ENCODE results near the gene NFKBIE. TPM values are rescaled to one million over a fixed set of nuclear protein-coding genes. Genes with fewer than 3 reads are reported as not detected.

NFKBIE gene
- polyA plus RNA-seq, 1 donor from 2014 or later, result 16.8 TPM

- Histone ChIP-seq H3F3A (ENCODE audit: insufficient read depth, low read length, poor library complexity, severe bottlenecking) (no peaks in the 10 kb centered on the region), H3K9ac (ENCODE audit: low read length) (no peak overlapping the region), H2AFZ (ENCODE audit: low read depth, low read length) (no peak overlapping the region), H3K9me2 (ENCODE audit: insufficient read depth, low read length) (no peaks in the 10 kb centered on the region), H3K9me3 (ENCODE audit: low read length) (no peaks in the 10 kb centered on the region), H3K4me2 (ENCODE audit: low read length) (no peak overlapping the region), H3K79me2 (replicated peaks; ENCODE audit: insufficient read depth, low read length) (peaks cover 55% of the 10 kb centered on the region), H3K27ac (ENCODE audit: low read length) (no peak overlapping the region), H4K20me1 (ENCODE audit: insufficient read depth) (peaks cover 5% of the 10 kb centered on the region), H3K27me3 (ENCODE audit: insufficient read depth, low read depth, low read length) (no peaks in the 10 kb centered on the region), H3K36me3 (ENCODE audit: insufficient read depth, low read length) (peaks cover 16% of the 10 kb centered on the region), H3K4me3 (ENCODE audit: low read length) (peak overlapping the region; percentile 99)
- no peak for TF ChIP-seq EZH2 (IDR thresholded peaks at IDR 0.05; ENCODE audit: borderline replicate concordance, insufficient read depth, low read length, poor library complexity, severe bottlenecking)
- no peak for TF ChIP-seq MXI1 (conservative IDR thresholded peaks at IDR 0.05; ENCODE audit: poor library complexity, severe bottlenecking)
- no peak for TF ChIP-seq REST (IDR thresholded peaks at IDR 0.05; ENCODE audit: borderline replicate concordance)
- no peak for TF ChIP-seq EP300 (conservative IDR thresholded peaks at IDR 0.05; ENCODE audit: poor library complexity, severe bottlenecking)
- TF ChIP-seq RAD21 (conservative IDR thresholded peaks at IDR 0.05), result no peak
- no peak for TF ChIP-seq CTCF (IDR thresholded peaks at IDR 0.05; ENCODE audit: poor library complexity, severe bottlenecking)
Observed at GRCh38 chr6:44250718-44251123, 14.6 kb downstream of the NFKBIE start.

GRCh38 chr6:44250067-44250717 is 15.2 kb downstream of the NFKBIE start:
- H3K4me2 ChIP-seq (ENCODE audit: low read length), result no peak overlapping the region
- no peaks in the 10 kb centered on the region for H3K9me3 ChIP-seq (ENCODE audit: low read length)
- no peak overlapping the region for H2AFZ ChIP-seq (ENCODE audit: low read depth, low read length)
- H3K4me3 ChIP-seq (ENCODE audit: low read length), result peak overlapping the region; percentile 99
- peaks cover 50% of the 10 kb centered on the region for H3K79me2 ChIP-seq (replicated peaks; ENCODE audit: insufficient read depth, low read length)
- H3K9me2 ChIP-seq (ENCODE audit: insufficient read depth, low read length), result no peaks in the 10 kb centered on the region
- H3K36me3 ChIP-seq (ENCODE audit: insufficient read depth, low read length), result peaks cover 16% of the 10 kb centered on the region
- no peak overlapping the region for H3K27ac ChIP-seq (ENCODE audit: low read length)
- TF ChIP-seq EP300 (conservative IDR thresholded peaks at IDR 0.05; ENCODE audit: poor library complexity, severe bottlenecking) (no peak), REST (IDR thresholded peaks at IDR 0.05; ENCODE audit: borderline replicate concordance) (no peak), SMC3 (conservative IDR thresholded peaks at IDR 0.05; ENCODE audit: poor library complexity) (no peak), CTCF (IDR thresholded peaks at IDR 0.05; ENCODE audit: poor library complexity, severe bottlenecking) (no peak), TAF1 (IDR thresholded peaks at IDR 0.05; ENCODE audit: low read depth) (no peak), POLR2AphosphoS5 (IDR thresholded peaks at IDR 0.05) (no peak), EZH2 (IDR thresholded peaks at IDR 0.05; ENCODE audit: borderline replicate concordance, insufficient read depth, low read length, poor library complexity, severe bottlenecking) (no peak), MXI1 (conservative IDR thresholded peaks at IDR 0.05; ENCODE audit: poor library complexity, severe bottlenecking) (no peak), RAD21 (conservative IDR thresholded peaks at IDR 0.05) (no peak)
- H3K27me3 ChIP-seq (ENCODE audit: insufficient read depth, low read depth, low read length), result no peaks in the 10 kb centered on the region
- no peaks in the 10 kb centered on the region for H3F3A ChIP-seq (ENCODE audit: insufficient read depth, low read length, poor library complexity, severe bottlenecking)
- peaks cover 5% of the 10 kb centered on the region for H4K20me1 ChIP-seq (ENCODE audit: insufficient read depth)
- H3K9ac ChIP-seq (ENCODE audit: low read length), result no peak overlapping the region
